GM19240 (cell line): ENCODE data around the gene ANXA11.
"Not testable (repeated sequence)": the region's sequence is repeated elsewhere in the genome, so short reads cannot be mapped to it uniquely, and the experiment has no call there.

ENCODE experiments used
- DNase-seq: peaks from one replicate; pipeline ENCODE4 v3.0.0; 2011; ENCODE audit warnings: low spot score; ENCODE audit not compliant: insufficient read length

Gene ANXA11

DNA sequence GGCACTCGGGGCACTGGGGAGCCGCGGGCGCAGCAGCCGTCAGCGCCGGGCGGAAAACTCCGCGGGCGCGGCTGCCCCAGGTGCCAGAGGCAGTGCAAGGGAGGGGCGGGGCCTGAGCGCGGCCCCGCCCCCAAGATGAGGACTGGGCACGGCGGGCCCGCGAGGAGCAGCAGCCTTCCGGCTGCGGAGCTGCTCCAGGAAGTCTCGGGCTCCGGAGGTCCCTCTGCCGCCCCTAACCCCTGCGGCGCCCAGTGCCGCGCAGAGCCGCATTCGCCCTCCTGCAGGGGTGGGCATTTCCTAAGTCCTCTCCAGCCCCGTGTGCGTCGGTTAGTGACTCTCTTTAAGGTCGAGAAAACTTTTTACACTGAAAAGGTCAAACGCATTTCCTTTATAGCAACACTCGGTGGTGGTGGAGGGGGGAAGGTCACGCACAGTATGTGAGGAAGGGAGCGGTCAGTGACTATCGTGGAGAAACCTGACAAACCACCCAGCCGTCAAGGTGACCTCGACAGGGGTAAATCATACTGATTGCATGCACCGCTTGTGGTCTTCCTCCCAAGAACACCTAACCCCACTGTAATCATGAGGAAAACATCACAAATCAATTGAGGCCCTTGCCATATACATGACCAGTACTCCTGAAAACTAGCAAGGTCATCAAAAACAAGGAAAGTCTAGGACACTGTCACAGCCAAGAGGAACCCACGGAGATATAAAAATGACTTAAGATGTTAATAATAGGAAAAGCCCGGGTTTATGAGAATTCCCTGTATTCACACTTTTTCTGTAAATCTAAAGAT lies at the start of gene ANXA11:
Gene ANXA11 (minus strand): TSS at position 61 of the 800 bp plus-strand sequence. CDS start 32,676 bp downstream, outside the sequence.
- DNase-seq: peak; percentile 64

GRCh38 chr10:80254726-80255125 lies 49.4 kb upstream of the ANXA11 start:
- not testable (repeated sequence) for DNase-seq

GRCh38 chr10:80253963-80254271 lies 48.6 kb upstream of the ANXA11 start:
- DNase-seq: not testable (repeated sequence)

GRCh38 chr10:80253266-80253962 lies 48.1 kb upstream of the ANXA11 start:
- no peak for DNase-seq

GRCh38 chr10:80252296-80252887 lies 47.1 kb upstream of the ANXA11 start:
- DNase-seq: no peak

DNA sequence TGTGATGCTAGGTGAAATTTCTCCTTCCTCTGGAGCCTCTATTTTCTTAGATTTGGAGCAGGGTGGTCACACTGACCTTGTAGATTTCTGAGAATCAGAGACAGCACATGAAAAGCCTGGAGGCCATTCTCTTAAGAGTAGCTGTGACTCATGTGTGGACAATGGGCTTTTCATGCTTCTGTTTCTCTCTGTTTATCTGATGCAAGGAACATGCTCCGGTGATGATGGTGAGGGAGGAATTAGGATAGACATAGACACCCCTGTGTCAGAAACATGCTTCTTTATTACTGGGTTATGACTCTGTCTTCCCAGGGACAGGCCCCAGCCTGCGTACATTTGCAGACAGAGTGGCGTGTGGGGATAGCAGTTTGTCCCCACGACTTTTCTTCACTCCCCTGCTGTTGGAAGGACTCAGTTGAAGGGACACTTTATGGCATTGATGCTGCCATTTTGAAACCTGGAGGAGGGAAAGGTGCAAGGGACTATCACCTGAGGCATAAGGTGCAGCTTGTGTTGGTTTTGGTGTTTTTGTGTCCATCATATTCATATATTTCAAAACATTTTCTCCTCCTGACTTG lies 46.5 kb upstream of the ANXA11 start:
- DNase-seq: not testable (repeated sequence)

GRCh38 chr10:80250399-80250798 lies 45.1 kb upstream of the ANXA11 start:
- DNase-seq: not testable (repeated sequence)

DNA sequence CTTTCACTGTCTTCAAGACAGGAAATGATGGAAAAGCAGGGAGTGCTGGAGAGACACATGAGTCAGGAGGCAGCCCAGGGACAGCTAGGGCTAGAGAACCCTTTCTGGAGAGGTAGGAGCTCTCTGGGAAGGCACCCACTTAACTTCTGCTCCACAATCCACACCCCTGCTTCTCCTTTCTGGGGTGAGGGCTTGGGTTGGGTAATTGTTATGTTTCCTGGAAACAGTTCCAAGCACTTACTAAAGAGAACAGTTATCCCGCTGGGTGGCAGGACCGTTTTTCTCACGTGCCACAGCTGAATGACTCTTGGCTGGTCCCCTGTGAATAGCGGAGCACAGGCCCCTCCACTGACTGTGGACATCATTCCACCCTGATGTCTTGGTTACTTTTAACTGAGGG lies 44.6 kb upstream of the ANXA11 start:
- not testable (repeated sequence) for DNase-seq

DNA sequence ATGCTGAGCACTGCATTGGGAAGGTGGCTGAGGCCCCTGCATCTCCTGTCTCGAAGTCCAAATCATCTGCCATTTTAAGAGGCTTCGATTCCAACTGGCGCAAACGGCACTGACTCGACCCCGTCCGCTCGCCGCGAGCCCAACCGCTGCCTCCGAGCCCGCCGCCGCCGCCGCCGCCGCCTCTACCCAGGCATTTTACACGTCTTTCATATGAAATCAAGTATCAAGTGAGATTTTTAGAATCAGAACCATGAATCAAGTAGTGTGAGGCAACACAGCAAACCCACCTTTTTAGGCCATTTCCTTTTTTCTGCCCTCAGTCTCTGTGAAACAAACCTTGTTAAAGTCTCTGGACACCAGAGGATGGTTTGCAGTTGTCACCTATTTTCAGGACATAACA lies 42.3 kb upstream of the ANXA11 start:
- not testable (repeated sequence) for DNase-seq

GRCh38 chr10:80244371-80244770 lies 39.0 kb upstream of the ANXA11 start:
- DNase-seq: not testable (repeated sequence)

DNA sequence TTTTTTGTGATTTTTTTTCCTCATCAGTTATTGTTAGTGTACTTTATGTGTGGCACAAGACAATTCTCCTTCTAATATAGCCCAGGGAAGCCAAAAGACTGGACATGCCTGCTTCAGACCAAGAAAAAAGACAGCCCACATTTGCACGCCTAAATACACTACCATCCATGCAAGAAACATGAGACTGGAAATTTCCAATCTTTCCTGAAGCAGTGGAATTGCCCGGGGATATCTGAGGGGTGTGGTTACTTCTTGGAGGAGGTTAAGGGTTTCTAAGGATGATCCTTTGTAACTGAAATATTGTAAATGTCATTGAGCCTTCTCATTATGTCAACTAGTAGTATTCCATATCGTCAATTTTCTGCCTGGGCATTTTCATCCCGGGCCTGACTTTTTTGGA lies 37.0 kb upstream of the ANXA11 start:
- DNase-seq: not testable (repeated sequence)

GRCh38 chr10:80236457-80236856 lies 31.1 kb upstream of the ANXA11 start:
- DNase-seq: not testable (repeated sequence)

DNA sequence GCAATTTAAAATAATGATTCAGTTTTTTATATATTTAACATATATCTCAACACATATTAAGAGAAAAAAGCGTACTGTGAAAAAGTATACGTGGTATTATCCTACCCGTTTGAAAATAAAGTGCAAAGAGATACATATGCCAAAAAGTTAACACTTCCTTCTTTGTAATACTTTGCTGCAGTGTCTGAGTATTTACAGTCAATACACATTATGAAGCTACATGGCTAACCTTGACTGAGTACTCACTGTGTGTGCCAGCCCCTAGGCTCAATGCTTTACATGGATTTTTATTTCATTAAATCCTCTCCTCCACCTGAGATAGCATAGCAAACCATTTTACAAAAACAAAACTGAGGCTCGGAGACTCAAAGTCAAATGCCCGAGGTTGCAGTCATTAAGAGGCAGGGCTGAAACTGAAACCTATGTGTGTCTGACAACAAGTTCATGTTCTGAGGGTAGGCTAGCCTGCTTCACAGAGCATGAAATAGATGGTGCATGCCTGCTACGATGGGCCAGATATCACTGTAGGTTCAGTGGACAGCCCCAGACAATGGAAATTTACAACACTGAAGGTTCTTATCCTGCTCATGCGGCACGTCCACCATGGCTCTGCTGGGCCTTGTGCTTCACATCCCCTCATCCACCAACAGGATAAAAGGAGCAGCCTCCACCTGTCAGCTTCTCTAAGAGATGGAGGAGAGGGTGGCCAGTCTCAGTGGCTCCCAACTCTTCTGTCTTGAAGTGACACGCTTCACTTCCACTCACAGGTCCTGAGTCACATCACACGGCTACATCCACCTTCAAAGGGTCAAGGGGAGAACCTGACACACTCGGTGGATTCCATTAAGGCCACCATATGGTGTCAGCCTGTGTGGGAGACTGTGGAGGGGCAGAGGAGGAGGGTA lies 29.2 kb upstream of the ANXA11 start:
- DNase-seq: not testable (repeated sequence)

DNA sequence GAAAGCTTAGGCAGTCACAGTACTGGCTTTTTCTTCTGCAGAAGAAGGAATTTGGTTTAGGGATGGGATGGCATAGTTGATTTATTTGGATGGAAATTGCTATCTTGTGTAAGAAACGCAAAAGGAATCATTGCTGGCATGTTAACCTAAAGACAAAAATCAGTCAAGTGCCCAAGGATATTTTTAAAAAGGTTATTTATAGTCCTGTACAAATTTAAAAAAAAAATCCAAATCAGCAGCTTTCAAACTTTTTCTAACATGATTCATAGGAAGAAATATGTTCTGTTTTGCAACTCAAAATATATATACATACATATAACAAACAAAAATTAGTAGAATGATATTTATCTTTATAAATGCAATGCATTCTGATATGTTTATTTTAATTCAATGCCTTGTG lies 28.5 kb upstream of the ANXA11 start:
- not testable (repeated sequence) for DNase-seq

DNA sequence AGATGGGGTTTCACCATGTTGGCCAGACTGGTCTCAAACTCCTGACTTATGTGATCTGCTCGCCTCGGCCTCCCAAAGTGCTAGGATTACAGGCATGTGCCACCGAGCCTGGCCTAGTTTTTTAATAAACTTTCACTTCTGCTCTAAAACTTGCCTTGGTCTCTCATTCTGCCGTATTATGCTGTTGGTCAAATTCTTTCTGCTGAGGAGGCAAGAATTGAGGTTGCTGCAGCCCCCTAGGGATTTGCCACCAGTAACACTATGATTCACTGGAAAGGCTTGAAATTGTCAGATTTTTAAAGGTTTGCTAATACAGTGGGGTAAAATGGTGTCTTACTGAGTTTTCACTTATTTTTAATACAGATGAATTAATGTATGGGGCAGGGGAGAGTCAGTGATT lies 21.4 kb upstream of the ANXA11 start:
- DNase-seq: not testable (repeated sequence)

GRCh38 chr10:80223031-80223419 lies 17.7 kb upstream of the ANXA11 start:
- DNase-seq: not testable (repeated sequence)

GRCh38 chr10:80218878-80219277 lies 13.5 kb upstream of the ANXA11 start:
- DNase-seq: not testable (repeated sequence)

- DNase-seq: not testable (repeated sequence)
Measured at GRCh38 chr10:80214368-80214982, 9.1 kb upstream of the ANXA11 start.

DNA sequence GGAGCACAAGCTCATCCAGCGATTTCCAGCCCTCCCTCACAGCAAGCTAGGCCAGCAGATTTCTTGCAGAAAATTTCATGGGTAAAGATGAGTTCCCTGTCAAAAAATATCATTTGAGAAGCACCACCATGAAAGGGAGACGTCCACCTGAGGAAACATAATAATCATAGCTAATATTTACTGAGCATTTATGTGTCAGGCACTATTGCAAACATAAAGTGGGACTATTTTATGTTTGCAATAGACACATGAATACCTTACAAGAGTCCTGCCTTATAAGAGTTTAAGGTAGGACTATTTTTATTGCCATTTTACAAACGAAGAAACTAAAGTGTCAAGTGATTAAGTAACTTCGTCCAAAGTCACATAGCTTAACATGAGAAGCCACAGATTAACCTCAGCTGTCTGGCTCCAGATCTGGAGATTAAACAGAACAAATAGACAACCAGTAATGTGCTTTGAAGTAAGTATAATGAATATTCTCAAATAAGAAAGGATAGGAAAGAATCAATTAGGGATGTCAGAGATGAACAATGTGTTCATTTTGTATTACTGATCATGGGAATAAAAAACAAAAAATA lies 7.3 kb upstream of the ANXA11 start:
- not testable (repeated sequence) for DNase-seq

GRCh38 chr10:80211786-80212185 lies 6.4 kb upstream of the ANXA11 start:
- no peak for DNase-seq
